ENCODE measurements around the gene CD209.

- TF ChIP-seq, protein P1, sequence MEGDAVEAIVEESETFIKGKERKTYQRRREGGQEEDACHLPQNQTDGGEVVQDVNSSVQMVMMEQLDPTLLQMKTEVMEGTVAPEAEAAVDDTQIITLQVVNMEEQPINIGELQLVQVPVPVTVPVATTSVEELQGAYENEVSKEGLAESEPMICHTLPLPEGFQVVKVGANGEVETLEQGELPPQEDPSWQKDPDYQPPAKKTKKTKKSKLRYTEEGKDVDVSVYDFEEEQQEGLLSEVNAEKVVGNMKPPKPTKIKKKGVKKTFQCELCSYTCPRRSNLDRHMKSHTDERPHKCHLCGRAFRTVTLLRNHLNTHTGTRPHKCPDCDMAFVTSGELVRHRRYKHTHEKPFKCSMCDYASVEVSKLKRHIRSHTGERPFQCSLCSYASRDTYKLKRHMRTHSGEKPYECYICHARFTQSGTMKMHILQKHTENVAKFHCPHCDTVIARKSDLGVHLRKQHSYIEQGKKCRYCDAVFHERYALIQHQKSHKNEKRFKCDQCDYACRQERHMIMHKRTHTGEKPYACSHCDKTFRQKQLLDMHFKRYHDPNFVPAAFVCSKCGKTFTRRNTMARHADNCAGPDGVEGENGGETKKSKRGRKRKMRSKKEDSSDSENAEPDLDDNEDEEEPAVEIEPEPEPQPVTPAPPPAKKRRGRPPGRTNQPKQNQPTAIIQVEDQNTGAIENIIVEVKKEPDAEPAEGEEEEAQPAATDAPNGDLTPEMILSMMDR (conservative IDR thresholded peaks at IDR 0.05; ENCODE audit: low read length), result no peak
- TF ChIP-seq EZH2phosphoT487 (IDR thresholded peaks at IDR 0.05; ENCODE audit: borderline replicate concordance, low read depth, low read length), result no peak
These were observed 49.5 kb downstream of the CD209 start for GRCh38 chr19:7697721-7698287.
